A673 (cell line): ENCODE data around the gene CLEC7A. TPM values are rescaled to one million over a fixed set of nuclear protein-coding genes. Genes with fewer than 3 reads are reported as not detected.

Source experiments
- BruUV-seq: library from RNA; stranded (reverse); fragments of 400-500 nt; replicated peaks from 2 replicates; lab custom pipeline; 2021; lab: Mats Ljungman, UMichigan
- CTCF ChIA-PET: fragments of 300-600 bp; sonication (Branson Sonifier 250); formaldehyde crosslinking; loops from one replicate; lab custom pipeline; 2022; ENCODE audit warnings: antibody characterized with exemption; lab: Charles Lee
- POLR2A ChIA-PET: fragments of 300-600 bp; sonication (Branson Sonifier 250); formaldehyde crosslinking; loops from one replicate; lab custom pipeline; 2022; ENCODE audit warnings: antibody characterized with exemption; ENCODE audit not compliant: low non-redundant PET; lab: Charles Lee
- DNase-seq: peaks from one replicate; pipeline ENCODE4 v3.0.0-alpha.2; 2015; ENCODE audit warnings: low spot score
- H3K27ac ChIP-seq: fragments of 200-600 bp; sonication (generic); 2 replicates; pipeline ENCODE4 v1.5.1; 2016; ENCODE audit warnings: mixed run types, low read depth, mild to moderate bottlenecking, mixed read lengths, antibody characterized with exemption, low read length; ENCODE audit not compliant: poor library complexity, severe bottlenecking
- H3K27me3 ChIP-seq: fragments of 200-600 bp; sonication (generic); replicated peaks from 2 replicates; pipeline ENCODE4 v1.6.1; 2017; ENCODE audit warnings: mixed run types, low read depth, mild to moderate bottlenecking, mixed read lengths, antibody characterized with exemption, low read length; ENCODE audit not compliant: insufficient read depth, poor library complexity
- H3K36me3 ChIP-seq: fragments of 200-600 bp; sonication (generic); 2 replicates; pipeline ENCODE4 v1.6.1; 2016; ENCODE audit warnings: mixed run types, mild to moderate bottlenecking, mixed read lengths, antibody characterized with exemption, low read length; ENCODE audit not compliant: insufficient read depth, poor library complexity, severe bottlenecking
- H3K4me1 ChIP-seq: fragments of 200-600 bp; sonication (generic); 2 replicates; pipeline ENCODE4 v1.6.1; 2017; ENCODE audit warnings: mixed run types, mild to moderate bottlenecking, mixed read lengths, antibody characterized with exemption, low read length; ENCODE audit not compliant: insufficient read depth, poor library complexity, severe bottlenecking
- H3K4me3 ChIP-seq: fragments of 200-600 bp; sonication (generic); 2 replicates; pipeline ENCODE4 v1.5.1; 2016; ENCODE audit warnings: low read depth, mixed run types, mild to moderate bottlenecking, mixed read lengths, low read length; ENCODE audit not compliant: poor library complexity, severe bottlenecking
- H3K9me3 ChIP-seq: fragments of 200-600 bp; sonication (generic); 2 replicates; pipeline ENCODE4 v1.6.1; 2016; ENCODE audit warnings: mixed run types, low read depth, mild to moderate bottlenecking, mixed read lengths, antibody characterized with exemption, low read length; ENCODE audit not compliant: poor library complexity, severe bottlenecking
- EZH2 ChIP-seq: fragments of 200-600 bp; sonication (generic); IDR thresholded peaks from 2 replicates; pipeline ENCODE4 v1.6.1; 2017; ENCODE audit warnings: borderline replicate concordance, low read depth, mild to moderate bottlenecking, mixed read lengths, antibody characterized with exemption, low read length; ENCODE audit not compliant: poor library complexity, severe bottlenecking
- intact Hi-C: fragments of 100-400 bp; cut with micrococcal nuclease; formaldehyde crosslinking; loops from one replicate; pipeline ENCODE4 v1.10.0; 2022; ENCODE audit not compliant: unreplicated experiment
- total RNA-seq: library from RNA; stranded (reverse); gene quantifications from 2 replicates; pipeline ENCODE4 v1.2.3, GENCODE V29; 2021
- TF ChIP-seq, protein P1 (sequence below): fragments of 300-800, 200-600 bp; sonication (generic); conservative IDR thresholded peaks from 2 replicates; pipeline ENCODE4 v1.5.1; 2017; ENCODE audit warnings: low read depth, mild to moderate bottlenecking, antibody characterized with exemption, low read length, moderate library complexity, mixed read lengths

CLEC7A gene
- total RNA-seq, 1 experiment from 2014 or later: 0.28 TPM

GRCh38 chr12:10170216-10170615 is 40.2 kb upstream of the CLEC7A start:
- no peaks in the 10 kb centered on the region for H3K36me3 ChIP-seq
- H3K4me3 ChIP-seq: no peak overlapping the region
- no TSS peak for BruUV-seq
- no peak overlapping the region for H3K27ac ChIP-seq
- POLR2A ChIA-PET: no interaction called here
- CTCF ChIA-PET: no interaction called here
- H3K27me3 ChIP-seq: no peaks in the 10 kb centered on the region
- TF ChIP-seq, protein P1, sequence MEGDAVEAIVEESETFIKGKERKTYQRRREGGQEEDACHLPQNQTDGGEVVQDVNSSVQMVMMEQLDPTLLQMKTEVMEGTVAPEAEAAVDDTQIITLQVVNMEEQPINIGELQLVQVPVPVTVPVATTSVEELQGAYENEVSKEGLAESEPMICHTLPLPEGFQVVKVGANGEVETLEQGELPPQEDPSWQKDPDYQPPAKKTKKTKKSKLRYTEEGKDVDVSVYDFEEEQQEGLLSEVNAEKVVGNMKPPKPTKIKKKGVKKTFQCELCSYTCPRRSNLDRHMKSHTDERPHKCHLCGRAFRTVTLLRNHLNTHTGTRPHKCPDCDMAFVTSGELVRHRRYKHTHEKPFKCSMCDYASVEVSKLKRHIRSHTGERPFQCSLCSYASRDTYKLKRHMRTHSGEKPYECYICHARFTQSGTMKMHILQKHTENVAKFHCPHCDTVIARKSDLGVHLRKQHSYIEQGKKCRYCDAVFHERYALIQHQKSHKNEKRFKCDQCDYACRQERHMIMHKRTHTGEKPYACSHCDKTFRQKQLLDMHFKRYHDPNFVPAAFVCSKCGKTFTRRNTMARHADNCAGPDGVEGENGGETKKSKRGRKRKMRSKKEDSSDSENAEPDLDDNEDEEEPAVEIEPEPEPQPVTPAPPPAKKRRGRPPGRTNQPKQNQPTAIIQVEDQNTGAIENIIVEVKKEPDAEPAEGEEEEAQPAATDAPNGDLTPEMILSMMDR: no peak
- no peak for TF ChIP-seq EZH2
- intact Hi-C loops: no loop called here
- H3K4me1 ChIP-seq: no peaks in the 10 kb centered on the region
- DNase-seq: no peak
- no peaks in the 10 kb centered on the region for H3K9me3 ChIP-seq

DNA sequence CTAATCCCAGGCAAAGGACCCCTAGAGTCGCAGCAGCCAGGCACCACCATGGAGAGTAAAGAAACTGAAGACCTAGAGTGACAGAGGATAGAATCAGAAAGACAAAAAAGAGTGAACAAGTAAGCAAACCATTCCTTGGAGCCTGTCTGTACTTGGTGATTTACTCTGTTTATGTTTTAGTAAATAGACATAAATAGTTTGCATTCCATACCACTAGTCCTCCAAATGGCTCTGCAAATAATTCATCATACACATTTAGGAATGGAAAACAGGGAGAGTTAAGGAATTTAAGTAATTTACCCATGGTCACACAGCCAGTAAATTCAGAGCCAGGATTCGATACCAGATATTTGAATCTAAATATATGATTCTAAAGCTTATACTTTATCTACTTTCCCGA is 39.1 kb upstream of the CLEC7A start:
- BruUV-seq: no TSS peak
- POLR2A ChIA-PET: no interaction called here
- DNase-seq: no peak
- TF ChIP-seq EZH2: no peak
- TF ChIP-seq, protein P1: no peak
- no peaks in the 10 kb centered on the region for H3K36me3 ChIP-seq
- H3K27me3 ChIP-seq: no peaks in the 10 kb centered on the region
- H3K27ac ChIP-seq: no peak overlapping the region
- CTCF ChIA-PET: no interaction called here
- no peaks in the 10 kb centered on the region for H3K4me1 ChIP-seq
- no peaks in the 10 kb centered on the region for H3K9me3 ChIP-seq
- intact Hi-C loops: no loop called here
- H3K4me3 ChIP-seq: no peak overlapping the region

GRCh38 chr12:10167599-10167998 is 37.6 kb upstream of the CLEC7A start:
- Histone ChIP-seq H3K27me3 (no peaks in the 10 kb centered on the region), H3K9me3 (no peaks in the 10 kb centered on the region), H3K4me3 (no peak overlapping the region), H3K4me1 (no peaks in the 10 kb centered on the region), H3K36me3 (no peaks in the 10 kb centered on the region), H3K27ac (no peak overlapping the region)
- ChIA-PET CTCF (no interaction called here), POLR2A (no interaction called here)
- intact Hi-C loops: no loop called here
- DNase-seq: no peak
- no peak for TF ChIP-seq EZH2
- TF ChIP-seq, protein P1: no peak
- no TSS peak for BruUV-seq
